Measurements from ENCODE around the gene SMYD1.

Gene SMYD1

DNA sequence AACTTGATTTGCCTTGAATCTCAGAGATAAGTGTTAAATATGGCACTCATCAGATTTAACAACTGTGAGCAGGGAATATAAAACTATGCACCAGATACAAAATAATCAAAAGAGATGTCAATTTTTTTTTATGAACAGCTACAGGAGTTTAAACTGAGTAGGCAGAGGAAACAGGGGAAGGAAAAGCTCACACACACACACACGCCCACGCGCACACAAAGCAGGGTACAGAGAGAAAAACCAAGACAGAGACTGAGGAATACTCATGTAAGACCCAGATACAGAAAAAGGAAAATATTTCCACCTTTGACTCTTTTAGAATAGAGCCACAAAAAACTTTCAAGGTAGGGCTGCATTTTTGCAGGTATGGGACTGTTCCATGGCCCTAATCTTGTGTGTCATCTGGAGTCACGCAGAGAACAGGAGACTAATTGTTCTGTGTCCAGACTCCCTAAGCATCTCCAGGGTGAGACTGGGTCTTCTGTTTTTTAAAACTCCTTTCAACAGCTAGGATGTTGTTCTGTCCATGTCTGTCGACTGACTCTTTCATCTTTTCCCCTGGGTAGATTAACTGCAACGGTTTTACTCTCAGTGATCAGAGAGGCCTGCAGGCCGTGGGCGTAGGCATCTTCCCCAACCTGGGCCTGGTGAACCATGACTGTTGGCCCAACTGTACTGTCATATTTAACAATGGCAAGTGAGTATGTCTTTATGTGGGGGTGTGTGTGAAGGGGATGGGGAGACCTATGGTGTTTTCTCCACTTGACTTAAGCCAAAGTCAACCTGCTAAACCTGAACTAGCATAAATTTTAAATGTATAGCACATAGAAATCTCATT, 23.0 kb downstream of the SMYD1 start:
- DNase-seq: no peak

DNA sequence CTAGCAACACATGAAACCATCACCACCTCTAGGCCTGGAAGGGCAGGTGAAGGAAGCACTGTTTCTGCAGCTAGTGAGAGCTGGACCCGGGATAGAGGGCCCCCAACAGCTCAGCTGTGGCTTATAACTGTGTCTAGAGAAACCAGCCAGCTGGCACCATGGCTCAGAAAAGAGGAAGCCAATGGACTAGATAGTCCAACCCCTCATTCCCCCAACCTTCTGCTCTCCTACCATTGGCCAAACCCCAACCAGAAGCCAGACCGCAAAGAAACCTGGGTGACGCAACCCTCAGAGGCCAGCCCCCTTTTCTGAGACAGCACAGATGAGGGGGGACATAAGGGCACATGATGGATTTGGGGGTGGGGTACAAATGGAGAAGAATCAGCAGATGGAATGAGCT, 24.3 kb downstream of the SMYD1 start:
- no peak for DNase-seq

DNA sequence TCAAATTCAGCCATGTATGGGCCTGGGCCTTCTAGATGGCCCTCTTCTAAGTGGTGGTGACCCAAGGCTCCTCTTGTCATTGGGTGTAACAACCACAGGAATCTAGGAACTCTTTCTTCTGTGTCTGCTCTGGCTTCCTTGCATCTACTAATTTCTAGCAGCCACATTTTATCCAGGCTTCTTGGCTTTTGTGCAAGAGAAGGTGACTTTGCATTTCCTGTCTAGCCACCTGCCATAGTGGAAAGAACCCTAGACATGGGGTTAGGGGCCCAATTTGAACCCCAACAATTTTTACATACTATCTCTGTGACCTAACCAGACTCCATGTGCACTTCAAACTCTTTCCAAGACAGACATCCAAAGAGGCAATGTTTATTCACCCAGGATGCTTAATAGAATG, 25.1 kb downstream of the SMYD1 start:
- no peak for DNase-seq

DNA sequence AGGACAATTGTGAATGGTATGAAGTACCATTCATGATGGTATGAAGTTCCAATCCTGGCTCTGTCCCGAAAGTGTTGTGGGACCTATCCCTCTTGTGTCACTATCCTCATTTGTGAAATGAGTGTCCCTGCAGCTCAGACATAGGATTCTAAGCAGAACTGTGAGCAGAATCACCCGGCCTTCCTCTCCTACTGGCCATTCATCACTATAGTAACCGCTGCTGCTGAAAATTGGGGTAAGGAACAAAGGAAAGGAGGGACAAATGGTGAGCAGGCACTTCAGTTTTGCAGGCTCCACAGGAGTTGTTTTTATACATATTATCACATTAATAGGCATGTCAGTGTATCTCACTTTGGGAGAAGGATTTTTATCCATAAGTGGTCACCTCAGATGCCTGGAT, 27.4 kb downstream of the SMYD1 start:
- no peak for DNase-seq

DNA sequence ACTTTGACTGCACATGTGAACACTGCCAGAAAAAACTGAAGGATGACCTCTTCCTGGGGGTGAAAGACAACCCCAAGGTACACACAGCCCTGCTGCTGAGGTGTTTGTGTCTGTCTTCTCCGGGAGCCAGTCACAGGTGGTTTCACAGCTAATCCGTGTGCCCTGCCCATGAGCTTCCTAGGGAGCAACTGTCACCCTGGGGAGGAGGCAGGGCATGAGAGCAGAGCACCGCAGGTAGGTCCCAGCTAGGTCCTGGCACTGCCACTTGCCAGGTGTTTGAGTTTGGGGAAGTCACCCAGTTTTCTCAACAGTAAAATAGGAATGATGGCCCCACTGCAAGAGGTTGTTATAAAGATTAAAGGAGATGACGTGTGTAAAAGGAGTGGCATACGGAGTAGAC, 29.1 kb downstream of the SMYD1 start:
- DNase-seq: no peak

DNA sequence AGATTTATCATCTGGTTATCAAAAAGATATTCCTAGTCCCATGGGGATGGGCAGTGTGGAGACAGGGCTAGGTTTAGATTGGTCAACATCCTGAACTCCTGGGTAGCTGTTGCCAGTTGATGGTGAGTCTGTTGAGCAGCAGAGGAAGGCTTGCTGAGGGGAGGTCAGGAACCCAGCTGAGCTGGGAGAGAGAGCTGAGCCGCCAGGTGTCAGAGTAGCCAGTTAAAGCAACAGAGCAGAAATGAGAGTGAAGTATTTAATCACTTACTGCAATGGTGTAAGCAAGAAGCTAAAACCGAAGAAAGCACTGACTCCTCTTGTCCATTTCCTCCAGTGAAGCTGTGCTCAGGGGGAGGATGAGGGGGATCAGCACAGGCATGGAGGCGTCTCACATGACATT, 29.6 kb downstream of the SMYD1 start:
- no peak for DNase-seq

DNA sequence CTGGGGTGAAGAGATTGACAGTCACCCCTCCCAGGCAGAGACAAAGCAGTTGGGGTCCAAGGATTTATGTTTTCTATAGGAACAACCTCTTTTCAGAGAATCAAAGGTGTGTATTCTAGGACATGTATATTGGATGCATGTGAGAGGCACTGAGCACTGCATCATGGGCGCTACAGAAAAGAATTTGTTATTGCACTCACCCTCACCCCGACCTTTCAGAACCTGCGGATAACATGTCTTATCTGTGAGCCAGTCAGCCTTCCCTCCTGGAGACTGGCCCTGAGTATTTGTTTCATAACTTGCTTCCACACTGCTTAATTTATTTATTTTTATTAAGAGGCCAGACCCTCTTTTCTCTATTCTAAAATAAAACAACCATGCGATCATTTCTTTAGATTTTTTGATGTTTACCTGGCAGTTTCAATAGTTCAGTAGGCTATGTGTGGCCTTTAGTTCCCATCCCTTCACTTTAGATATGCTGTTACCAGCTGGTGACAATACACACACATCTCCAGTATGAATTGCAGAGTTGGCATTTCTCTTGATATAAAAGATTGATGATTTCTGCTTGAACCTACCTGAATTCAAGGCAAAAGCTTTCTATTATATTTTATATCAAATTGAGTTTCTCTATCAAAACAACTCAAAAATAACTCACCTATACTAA, 30.4 kb downstream of the SMYD1 start:
- no peak for DNase-seq

DNA sequence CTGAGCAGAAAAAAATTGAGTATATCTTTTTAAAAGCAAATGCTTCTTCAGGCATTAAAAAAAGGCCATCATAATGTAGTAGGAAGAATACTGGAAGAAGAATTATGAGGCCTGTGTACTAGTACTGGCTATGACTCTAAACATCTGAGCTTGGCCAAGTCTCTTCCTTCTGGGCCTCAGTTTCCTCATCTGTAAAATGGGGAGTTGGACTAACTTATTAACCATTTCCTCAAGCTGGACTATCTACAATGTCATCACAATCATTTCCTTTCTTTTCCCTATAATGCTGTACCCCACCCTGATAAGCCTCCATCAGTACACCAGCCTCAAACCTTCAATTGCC, 30.9 kb downstream of the SMYD1 start:
- no peak for DNase-seq

DNA sequence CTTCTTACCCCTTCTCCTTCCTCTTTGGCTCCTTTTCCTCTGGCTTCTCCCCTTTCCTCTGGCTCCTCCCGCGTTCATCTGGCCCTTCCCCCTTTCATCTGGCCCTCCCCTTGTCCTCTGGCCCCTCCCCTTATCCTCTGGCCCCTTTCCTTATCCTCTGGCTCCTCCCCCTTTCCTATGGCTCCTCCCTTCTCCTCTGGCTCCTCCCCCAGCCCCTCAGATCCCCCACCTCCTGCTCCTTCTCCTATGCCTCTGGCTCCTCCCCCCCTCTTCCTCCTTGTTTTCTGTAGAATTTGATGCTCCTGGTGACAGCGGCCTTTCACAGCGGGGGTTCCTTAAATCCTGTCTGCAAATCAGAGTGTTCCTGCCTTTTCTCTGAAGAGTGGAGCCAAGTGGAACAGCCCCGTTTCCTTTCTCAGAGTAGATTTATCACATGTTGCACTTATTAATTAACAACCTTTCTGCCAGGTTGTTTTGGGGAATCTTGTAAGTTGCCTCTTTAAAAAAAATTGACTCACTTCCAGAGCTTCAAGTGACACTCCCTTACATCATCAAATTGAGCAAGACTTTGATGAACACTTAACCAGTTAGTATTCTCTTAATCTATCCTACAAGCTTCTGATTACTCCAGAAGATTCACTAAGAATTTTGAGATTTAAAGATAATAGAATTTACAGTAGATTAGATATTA, 32.3 kb downstream of the SMYD1 start:
- DNase-seq: peak; percentile 24

DNA sequence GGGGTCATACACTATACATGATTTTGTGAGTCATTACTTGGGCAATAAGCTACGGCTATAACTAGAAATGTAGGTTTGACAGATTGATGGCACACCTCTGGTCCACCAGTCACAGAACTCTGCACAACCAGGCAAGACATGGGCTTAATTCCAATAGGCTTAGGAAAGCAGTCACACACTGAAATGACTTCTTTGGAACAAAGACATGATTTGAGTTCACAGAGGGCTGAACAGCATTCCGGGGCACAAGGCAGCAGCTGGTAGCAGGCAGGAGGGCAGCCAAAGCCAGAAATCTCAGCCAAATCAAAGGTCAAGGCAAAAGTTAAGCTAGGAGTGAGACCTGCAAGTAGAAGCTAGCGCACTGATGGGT, 32.8 kb downstream of the SMYD1 start:
- DNase-seq: no peak

DNA sequence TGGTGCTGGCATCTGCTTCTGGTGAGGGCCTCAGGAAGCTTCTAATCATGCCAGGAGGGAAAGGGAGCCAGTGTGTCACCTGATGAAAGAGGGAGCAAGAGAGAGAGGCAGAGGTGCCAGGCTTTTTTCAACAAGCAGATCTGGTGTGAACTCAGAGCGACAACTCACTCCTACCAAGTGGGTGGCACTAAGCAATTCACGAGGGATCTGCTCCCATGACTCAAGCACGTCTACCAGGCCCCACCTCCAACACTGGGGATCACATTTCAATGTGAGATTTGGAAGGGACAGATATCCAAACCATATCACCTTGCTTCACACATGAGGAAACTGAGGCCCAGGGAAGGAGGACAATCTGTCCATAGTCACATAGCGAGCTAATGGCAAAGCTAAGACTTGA, 41.2 kb downstream of the SMYD1 start:
- DNase-seq: no peak

DNA sequence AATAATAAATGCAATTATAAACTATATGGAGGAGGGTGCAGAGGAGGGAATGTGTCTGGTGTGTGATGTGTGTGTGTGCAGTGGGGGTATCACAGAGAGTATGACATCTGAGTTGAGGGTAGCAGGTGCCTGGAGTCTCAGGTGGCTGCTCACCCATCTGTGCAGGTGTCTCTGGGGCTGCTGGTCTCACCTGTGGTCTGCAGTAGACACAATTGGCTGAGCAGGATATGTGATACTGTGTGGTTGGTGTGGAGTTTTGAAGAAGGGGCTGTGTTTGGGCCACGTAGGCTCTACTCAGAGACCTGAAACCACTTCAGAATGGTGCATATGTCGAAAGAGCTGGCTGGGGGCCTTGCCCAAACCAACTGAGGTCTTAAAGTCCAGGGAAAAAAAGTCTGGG, 43.2 kb downstream of the SMYD1 start:
- no peak for DNase-seq

DNA sequence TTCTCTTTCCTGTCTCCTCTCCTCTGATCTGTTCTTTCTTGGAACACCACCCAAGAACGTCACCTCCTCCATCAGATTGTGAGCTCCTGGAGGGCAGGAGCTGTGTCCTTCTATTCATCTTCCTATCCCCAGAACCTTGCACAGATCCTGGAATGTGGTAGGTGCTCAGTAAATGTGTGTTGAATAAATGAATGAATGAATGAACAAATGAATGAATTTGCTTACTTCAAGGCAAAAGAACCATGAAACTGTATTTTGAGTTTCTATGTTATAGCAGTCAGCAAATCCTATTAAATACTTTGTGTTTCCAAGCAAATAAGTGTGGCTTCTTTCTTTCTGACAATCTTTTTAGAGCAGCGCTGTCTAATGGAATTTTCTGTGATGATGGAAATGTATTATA, 45.4 kb downstream of the SMYD1 start:
- DNase-seq: no peak

DNA sequence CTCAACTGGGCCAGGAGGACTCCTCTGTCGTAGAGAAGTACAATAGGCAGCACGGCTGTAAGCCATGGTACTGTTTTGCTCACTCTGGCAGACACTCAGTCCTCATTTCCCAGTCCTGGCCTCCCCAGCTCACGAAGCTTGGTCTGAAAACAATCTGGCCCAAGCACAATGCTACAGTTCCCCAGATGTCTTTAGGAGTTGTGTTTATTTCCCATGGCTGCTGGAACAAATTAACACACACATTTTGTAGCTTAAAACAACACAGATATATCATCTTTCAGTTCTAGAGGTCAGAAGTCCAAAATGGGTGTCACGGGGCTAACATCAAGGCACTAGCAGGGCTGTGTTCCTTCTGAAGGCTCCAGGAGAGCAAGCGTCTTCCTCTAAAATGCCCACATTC, 47.3 kb downstream of the SMYD1 start:
- no peak for DNase-seq

DNA sequence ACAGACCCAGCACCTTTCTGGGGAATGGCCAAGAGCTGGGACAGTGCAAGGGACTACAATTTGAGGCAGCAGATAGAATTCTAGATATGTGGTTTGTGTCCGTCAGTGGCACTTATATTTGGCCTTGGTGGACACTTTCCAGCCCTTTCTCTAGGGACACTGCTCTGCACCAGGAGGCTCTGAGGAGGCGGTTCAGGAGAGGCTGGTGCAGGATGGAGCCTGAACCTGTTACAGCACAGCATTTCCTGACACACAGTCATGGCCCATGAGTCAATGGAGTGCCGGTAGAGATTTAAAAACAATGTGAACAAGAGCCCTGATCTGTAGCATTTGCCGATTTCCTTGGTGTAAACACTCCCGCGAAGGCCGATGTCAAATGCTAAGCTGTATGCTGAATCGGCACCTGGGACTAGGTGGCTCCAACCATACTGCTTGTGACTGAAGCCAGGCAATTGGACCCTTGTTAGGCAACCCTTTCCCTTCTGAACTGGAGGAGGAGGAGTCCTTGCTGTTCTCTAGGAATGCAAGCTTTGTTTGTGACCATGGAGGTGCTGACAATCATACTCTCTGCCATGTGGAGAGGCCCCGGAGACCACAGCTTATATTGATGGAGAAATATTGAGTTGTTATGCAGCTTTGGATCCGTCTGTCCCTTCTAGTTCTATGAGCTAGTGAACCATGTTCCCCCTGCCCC, 48.3 kb downstream of the SMYD1 start:
- no peak for DNase-seq

DNA sequence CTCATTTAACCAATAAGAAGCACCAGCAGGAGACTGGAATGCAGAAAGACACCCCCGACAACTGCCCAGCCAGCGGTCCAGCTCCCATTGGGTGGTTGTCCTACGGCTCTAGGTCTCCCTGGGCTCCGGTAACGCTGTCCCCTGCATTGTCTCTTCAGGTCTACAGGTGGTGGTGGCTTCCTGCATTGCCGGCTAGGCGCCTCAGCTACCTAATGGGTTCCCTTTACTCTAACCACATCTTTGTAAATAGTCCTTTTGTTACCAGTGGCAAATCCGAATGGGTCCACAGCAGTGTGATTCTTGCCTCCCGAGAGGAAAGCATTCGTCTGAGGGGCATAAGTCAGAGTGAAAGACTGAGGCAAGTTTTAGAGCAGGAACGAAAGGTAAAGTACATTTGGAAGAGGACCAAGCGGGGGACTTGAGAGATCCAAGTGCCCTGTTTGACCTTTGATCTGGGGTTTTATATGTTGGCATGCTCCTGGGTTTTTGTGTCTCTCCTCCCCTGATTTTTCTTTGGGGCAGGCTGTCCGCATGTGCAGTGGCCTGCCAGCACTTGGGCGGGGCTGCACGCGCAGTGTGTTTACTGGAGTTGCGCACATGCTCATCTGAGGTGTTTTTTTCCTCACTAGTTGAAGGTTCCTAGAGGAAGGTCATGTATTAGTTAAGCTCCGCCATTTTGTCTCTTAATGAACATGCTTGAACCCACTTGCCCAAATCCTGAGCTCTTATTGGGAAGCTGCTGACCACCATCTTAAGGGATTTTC, 49.2 kb downstream of the SMYD1 start:
- no peak for DNase-seq

DNA sequence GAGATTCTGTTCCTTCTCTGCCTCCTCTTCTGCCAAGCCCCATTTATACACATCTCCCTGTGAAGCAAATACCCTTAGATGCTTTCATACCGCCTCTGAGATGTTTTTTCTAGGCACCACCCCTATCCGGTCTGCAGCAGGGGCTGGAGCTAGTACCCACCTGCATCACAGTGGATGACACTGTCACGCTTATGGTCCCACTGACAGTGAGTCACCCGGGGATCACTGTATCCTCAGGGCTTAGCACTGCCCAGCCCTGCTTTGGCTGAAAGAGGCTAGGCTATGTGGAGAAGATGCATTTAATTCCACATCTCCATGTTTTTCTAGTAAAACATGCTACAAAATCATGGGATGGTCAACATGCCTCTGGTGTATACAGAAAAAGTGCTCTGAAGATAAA, 50.3 kb downstream of the SMYD1 start:
- DNase-seq: no peak

DNA sequence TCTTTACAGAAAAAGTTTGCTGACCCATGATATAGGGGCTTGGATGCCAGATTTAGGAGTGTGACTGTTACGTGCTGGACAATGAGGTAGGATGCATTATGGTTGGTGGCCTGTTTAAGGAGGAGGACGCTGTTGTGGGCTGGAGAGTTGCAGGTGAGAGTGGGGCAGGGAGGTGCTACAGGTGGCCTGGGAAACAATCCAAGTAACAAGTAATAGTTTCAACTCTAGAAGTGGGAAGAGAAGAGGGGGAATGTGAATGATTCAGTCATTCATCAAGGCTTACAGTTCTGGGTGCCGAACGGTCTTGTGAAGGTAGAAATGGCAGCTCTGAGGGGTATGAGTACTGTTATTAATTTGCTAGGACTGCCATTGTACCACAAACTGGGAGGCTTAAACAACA, 54.1 kb downstream of the SMYD1 start:
- DNase-seq: no peak

DNA sequence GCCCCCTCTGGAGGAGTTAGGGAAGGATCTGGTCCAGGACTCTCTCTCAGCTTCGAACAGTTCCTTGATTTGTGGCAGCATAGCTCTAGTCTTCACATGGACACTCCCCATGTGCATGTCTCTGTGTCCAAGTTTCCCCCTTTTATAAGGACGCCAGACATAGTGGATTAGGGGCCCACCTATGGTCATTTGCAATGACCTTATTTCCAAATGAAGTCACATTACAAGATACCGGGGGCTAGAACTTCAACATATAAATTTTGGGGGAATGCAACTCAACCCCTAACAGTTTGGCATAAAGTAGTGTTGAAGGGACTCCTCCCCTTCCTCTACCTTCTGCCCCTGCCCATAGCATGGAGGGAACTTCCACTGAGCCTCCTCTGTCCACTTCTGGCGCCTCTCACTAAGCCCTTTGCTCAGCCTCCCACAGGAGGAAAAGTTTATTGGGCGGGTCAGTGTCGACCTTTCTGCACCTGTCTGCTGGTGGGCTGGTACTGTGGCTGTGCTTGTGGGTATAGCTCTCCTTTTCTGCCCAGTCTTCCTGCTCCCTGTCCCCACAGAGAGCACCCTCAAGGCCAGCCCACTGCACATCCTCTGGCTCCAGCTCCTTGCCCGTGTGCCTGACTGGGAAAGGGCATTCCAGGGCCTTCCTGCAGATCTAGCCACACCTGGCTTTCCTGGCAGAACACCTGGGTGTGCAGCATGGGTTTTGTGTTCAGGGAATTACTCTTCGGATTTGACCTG, 54.7 kb downstream of the SMYD1 start:
- no peak for DNase-seq

DNA sequence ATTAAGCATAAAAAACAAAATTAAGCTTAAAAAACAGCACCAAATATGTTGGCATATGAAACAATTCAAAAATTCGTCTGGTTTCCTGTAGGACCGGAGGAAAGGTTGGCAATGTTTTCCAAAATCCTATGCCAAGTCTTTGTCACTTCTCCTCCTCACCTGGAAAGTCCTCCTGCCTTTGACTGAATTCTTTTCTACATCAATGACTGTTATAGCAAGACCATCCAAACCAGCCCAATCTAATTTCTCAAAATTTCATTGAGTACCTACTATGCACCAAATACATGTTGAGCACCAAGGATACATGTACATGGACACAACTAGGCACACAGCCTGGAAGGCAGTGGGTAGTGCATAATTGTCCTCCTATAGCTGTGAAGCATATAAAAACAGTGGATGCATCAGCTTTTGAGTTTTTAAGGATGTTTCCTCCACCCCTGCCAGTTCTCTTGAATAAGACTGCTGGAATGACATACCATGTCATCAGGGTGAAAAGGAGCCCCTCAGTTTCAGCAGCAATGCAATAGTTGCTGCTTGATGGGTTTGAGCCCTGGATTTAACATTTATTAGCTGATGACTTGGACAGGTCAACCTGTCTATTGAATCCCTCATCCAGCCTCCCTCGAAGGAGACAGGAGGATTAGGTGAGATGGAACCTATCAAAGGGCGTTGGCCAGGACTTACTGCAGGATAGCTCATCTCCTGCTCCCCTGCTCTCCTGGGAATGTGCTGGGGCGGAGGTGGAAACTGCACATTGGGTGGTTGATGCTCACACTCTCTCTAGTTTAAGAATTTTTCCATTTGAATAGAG, 55.7 kb downstream of the SMYD1 start:
- no peak for DNase-seq
